H1 (cell line): ENCODE data around the gene JUN. TPM values are rescaled to one million over a fixed set of nuclear protein-coding genes. Genes with fewer than 3 reads are reported as not detected.

Experiments used
- BACH1 ChIP-seq: IDR thresholded peaks from 2 replicates; pipeline ENCODE4 v1.6.1; 2012; ENCODE audit warnings: low read length, improper control_type of control experiment
- CHD1 ChIP-seq: IDR thresholded peaks from 2 replicates; pipeline ENCODE4 v1.6.1; 2012; ENCODE audit warnings: low read depth, low read length, improper control_type of control experiment
- CHD2 ChIP-seq: IDR thresholded peaks from 2 replicates; pipeline ENCODE4 v1.6.1; 2012; ENCODE audit warnings: low read length, improper control_type of control experiment
- CREB1 ChIP-seq: IDR thresholded peaks from 2 replicates; pipeline ENCODE4 v1.6.1; 2012; ENCODE audit warnings: inconsistent platforms
- CTBP2 ChIP-seq: IDR thresholded peaks from 2 replicates; pipeline ENCODE4 v1.7.0; 2011; ENCODE audit warnings: borderline replicate concordance, mild to moderate bottlenecking, moderate library complexity, mixed read lengths, low read length; ENCODE audit not compliant: insufficient read depth, insufficient read length
- CTCF ChIP-seq, 3 experiments: IDR thresholded peaks; 1 replicate in 2 of 3; 2 replicates in 1 of 3; pipeline versions ENCODE4 v1.5.1 to v1.6.1; 2011; ENCODE audit warnings: low read length in 3 of 3, mild to moderate bottlenecking in 3 of 3, inconsistent platforms in 2 of 3, low read depth in 1 of 3, moderate library complexity in 1 of 3; ENCODE audit not compliant: insufficient read depth in 1 of 3; ENCODE audit errors: control extremely low read depth in 1 of 3
- E2F6 ChIP-seq: IDR thresholded peaks from 2 replicates; pipeline ENCODE4 v1.6.1; 2012; ENCODE audit warnings: inconsistent platforms
- EGR1 ChIP-seq: IDR thresholded peaks from 2 replicates; pipeline ENCODE4 v1.6.1; 2011; ENCODE audit warnings: low read depth, low read length, borderline replicate concordance
- GABPA ChIP-seq: IDR thresholded peaks from 2 replicates; pipeline ENCODE4 v1.6.1; 2011; ENCODE audit warnings: mild to moderate bottlenecking, low read length, moderate library complexity, borderline replicate concordance; ENCODE audit not compliant: insufficient read depth
- GTF2F1 ChIP-seq: IDR thresholded peaks from 2 replicates; pipeline ENCODE4 v1.6.1; 2012; ENCODE audit warnings: low read depth, low read length, improper control_type of control experiment, borderline replicate concordance
- KDM5A ChIP-seq: fragments of 200-600 bp; IDR thresholded peaks from 2 replicates; pipeline ENCODE4 v1.7.1; 2012; ENCODE audit warnings: mild to moderate bottlenecking, low read length, inconsistent platforms, mixed read lengths
- MAFK ChIP-seq: IDR thresholded peaks from 2 replicates; pipeline ENCODE4 v1.6.1; 2012; ENCODE audit warnings: low read depth, mild to moderate bottlenecking, improper control_type of control experiment, low read length
- PHF8 ChIP-seq: fragments of 200-600 bp; sonication (generic); conservative IDR thresholded peaks from 2 replicates; pipeline ENCODE4 v1.7.1; 2012; ENCODE audit warnings: low read depth, mild to moderate bottlenecking, inconsistent platforms, low read length, moderate library complexity
- SIRT6 ChIP-seq: IDR thresholded peaks from one replicate; pipeline ENCODE4 v1.7.1; 2012; ENCODE audit warnings: low read length, inconsistent platforms
- SIX5 ChIP-seq: IDR thresholded peaks from 2 replicates; pipeline ENCODE4 v1.6.1; 2011; ENCODE audit warnings: mild to moderate bottlenecking, low read depth, low read length
- SP2 ChIP-seq: IDR thresholded peaks from 2 replicates; pipeline ENCODE4 v1.6.1; 2012; ENCODE audit warnings: mild to moderate bottlenecking, low read length, inconsistent platforms
- SP4 ChIP-seq: IDR thresholded peaks from 2 replicates; pipeline ENCODE4 v1.6.1; 2012; ENCODE audit warnings: low read length, inconsistent platforms
- SRF ChIP-seq: IDR thresholded peaks from 2 replicates; pipeline ENCODE4 v1.6.1; 2011; ENCODE audit warnings: mild to moderate bottlenecking, low read depth, low read length, moderate library complexity
- SUZ12 ChIP-seq: fragments of 200-600 bp; sonication (generic); IDR thresholded peaks from 2 replicates; pipeline ENCODE4 v1.6.1; 2012; ENCODE audit warnings: mild to moderate bottlenecking, inconsistent platforms, low read length, moderate library complexity, mixed read lengths
- TAF7 ChIP-seq: optimal IDR thresholded peaks from 2 replicates; pipeline ENCODE3; 2011; ENCODE audit warnings: low read depth, mild to moderate bottlenecking, inconsistent platforms, low read length, moderate library complexity, borderline replicate concordance
- polyA plus RNA-seq, 7 experiments: library from polyadenylated mRNA; depleted of rRNA in 3 of 7; stranded (reverse) in 5 of 7; unstranded in 2 of 7; fragments of >200 nt in 5 of 7; fragments of 200-250 nt in 2 of 7; gene quantifications; 1 replicate in 5 of 7; 2 replicates in 1 of 7; 4 replicates in 1 of 7; pipeline versions ENCODE4 v1.2.1 to v1.2.3, GENCODE V29; 2011 to 2013; ENCODE audit warnings: missing spikeins in 2 of 7, mixed read lengths in 2 of 7
- total RNA-seq: library from RNA; stranded (reverse); fragmentation: NEBNext Ultra II Directional; extraction: Animal tissue kit (Norgen Biotek cat#: 25700); gene quantifications from 2 replicates; pipeline ENCODE4 v1.2.1, GENCODE V29; 2021
- TF ChIP-seq, protein P1 (sequence below): IDR thresholded peaks from 2 replicates; pipeline ENCODE4 v1.6.1; 2012; ENCODE audit warnings: low read length, inconsistent platforms

Gene JUN
- total and polyA plus RNA-seq, 2 of the 8 experiments (the other 6 are each of a cell fraction or from before 2014, with no cell fraction given): 4.4 to 10.9 TPM

DNA sequence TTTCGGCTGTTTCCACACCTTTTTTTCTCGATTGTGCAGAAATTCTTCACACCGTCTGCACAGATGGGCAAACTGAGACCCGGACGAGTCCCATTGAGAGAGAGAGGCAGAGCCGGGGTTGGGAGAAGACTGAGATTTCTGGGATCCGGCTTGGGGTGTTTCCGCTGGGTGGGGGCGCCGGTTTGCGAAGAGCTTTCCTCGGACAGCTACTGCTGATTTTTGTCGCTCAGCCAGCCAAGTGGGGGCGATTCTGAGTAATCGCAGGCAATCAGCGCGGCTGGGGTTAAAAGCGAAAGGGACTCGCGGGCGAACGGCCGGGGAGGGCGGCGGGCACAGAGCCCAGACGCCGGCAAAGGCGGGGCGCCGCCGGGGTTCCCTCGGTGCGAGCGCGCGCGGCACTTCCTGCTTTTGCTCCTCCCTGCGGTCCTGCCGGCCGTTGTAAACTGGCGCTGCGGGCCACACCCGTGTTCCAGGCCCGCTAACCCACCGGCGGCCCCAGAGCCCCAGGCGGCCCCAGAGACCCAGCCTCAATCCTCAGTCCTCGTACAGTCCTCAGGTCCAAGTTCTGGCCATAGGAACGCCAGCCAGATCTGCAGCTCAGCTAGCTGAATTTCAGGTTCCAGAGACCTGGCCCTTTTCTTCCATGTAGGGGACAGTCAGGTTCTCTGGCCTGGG is 32.4 kb upstream of the JUN start (continued):
- TF ChIP-seq BACH1: peak; percentile 29; the same call in 1 of the 2 replicates
- TF ChIP-seq EGR1: no peak
- no peak for TF ChIP-seq SIRT6
- no peak for TF ChIP-seq SP2
- TF ChIP-seq GABPA: peak; percentile 70
- TF ChIP-seq CTBP2: no peak
- TF ChIP-seq CHD1: no peak
- no peak for TF ChIP-seq MAFK
- TF ChIP-seq GTF2F1: 0 out of 2 replicates have a peak, but pooled peaks have one; percentile 27
- TF ChIP-seq E2F6: no peak
- peak in 1 of 3 experiments; percentile 11; a peak in 1 of 4 replicates for TF ChIP-seq CTCF (IDR thresholded peaks at IDR 0.05; ENCODE audit: control extremely low read depth in 1 of 3, insufficient read depth in 1 of 3, low read depth in 1 of 3, low read length in 3 of 3)
- no peak for TF ChIP-seq CHD2
- no peak for TF ChIP-seq SIX5
- TF ChIP-seq, protein P1, sequence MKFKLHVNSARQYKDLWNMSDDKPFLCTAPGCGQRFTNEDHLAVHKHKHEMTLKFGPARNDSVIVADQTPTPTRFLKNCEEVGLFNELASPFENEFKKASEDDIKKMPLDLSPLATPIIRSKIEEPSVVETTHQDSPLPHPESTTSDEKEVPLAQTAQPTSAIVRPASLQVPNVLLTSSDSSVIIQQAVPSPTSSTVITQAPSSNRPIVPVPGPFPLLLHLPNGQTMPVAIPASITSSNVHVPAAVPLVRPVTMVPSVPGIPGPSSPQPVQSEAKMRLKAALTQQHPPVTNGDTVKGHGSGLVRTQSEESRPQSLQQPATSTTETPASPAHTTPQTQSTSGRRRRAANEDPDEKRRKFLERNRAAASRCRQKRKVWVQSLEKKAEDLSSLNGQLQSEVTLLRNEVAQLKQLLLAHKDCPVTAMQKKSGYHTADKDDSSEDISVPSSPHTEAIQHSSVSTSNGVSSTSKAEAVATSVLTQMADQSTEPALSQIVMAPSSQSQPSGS: no peak
- TF ChIP-seq PHF8: peak; percentile 28; the same call in 1 of the 2 replicates
- TF ChIP-seq SRF: no peak
- no peak for TF ChIP-seq KDM5A
- no peak for TF ChIP-seq CREB1
- TF ChIP-seq SUZ12: no peak; the same call in 1 of the 2 replicates
- TF ChIP-seq TAF7: no peak
- TF ChIP-seq SP4: no peak
